ENCODE data around the gene F8.
A peak's percentile ranks its signal among the peaks of the same experiment; 100 is the strongest.
"Not testable (repeated sequence)": the region's sequence is repeated elsewhere in the genome, so short reads cannot be mapped to it uniquely, and the experiment has no call there.

The F8 gene

DNA sequence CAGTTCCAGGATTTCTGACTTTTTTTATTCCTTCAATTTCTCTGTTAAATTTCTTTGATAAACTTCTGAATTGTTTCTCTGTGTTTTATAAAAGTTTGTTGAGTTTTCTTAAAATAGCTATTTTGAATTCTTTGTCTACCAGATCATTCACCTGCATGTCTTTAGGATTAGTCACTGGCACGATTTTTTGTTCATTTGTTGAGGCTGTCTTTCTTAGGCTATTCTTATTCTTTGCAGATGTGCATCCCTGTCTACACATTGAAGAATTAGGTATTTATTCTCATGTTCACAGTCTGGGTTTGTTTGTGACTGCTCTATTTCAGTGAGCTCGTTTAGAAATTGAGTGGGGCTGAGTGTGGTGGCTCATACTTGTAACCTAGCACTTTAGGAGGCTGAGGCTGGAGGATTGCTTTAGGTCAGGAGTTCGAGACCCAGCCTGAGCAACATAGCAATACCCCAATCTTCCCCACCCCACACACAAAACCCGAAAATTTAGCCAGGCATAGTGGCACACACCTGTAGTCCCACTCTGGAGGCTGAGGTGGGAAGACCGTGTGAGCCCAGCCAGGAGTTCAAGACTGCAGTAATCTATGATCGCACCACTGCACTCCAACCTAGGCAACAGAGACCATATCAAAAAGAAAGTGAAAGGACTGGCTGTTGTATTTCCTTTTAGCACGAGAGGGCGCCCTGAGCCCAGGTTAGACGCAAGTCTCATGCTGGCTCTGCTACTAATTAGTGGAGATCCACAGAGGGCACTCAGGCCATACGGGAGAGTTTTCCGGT is 42.0 kb downstream of the F8 start:
- peak; percentile 77 to 82 for DNase-seq

DNA sequence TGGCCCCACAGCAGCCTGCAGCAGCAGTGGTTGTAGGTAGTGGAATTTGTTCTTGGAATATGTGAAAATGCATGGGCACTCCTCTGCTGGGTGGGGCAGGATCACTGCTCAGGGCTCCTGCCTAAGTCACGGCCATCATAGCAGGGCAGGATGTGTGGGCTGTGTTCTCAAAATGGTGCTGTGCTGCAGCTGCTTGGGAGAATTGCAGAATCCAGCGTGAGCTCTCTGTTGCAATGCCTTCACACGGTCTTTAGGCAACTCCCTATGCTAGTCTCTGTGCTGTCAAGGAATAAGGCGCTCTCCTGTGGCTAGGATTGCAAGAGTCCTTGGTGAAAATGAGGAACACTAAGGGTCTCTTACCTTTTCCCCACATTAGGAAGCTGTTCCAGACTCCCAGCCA is 42.9 kb downstream of the F8 start:
- DNase-seq, result no peak

DNA sequence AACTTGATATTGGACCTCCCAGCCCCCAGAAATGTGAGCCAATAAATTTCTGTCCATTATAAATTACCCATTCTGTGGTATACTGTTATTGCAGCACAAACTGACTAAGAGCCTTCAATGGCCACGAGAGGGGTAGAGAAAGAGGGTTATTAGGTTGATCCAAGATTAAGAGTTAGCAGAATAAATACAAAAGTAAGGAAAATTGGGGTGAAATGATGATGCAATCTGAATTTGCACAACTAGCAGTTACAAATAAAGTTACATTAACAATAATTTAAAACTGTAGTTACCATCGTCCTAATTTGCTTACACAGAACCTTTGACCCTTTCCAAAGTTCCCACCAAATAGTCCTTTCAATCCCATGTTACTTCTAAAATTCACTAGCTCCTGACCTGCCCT is 54.2 kb downstream of the F8 start:
- DNase-seq, result no peak

DNA sequence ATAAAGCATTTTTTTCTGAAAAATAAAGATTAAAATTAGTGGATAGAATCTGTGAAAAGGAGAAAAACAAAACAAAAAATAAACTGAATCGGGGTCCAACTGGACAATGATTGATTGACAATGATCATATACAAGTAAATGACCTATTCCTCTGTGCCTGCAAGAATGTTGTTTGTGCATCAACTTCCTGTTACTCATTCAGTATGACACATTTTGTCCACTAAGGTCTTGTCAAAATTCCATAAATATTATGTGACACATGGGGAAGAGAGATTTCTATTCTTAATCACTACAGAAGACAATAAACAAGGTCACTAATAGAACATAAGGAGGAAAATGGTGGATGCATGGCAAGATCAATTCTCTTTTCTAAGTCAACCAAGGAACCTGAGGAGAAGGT is 54.9 kb downstream of the F8 start:
- no peak for DNase-seq

DNA sequence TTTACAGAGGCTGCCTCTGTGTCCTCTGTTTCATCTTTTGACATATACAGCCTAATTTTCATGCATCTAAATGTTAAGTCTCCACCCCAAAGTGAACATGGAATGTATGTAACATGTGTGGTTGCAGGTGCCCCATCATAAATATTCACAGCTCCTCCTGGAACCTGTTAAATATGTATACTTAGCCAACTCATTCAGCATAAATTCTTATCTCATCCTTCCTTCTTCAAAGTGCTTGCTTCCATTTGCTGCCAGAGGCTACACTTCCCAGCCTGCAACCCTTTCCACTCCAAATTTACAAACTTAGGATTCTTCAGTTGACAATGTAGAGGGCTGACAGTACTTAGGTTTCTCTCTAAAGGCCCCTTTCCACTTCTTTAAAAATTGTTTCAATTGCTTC is 60.6 kb downstream of the F8 start:
- DNase-seq, result no peak

DNA sequence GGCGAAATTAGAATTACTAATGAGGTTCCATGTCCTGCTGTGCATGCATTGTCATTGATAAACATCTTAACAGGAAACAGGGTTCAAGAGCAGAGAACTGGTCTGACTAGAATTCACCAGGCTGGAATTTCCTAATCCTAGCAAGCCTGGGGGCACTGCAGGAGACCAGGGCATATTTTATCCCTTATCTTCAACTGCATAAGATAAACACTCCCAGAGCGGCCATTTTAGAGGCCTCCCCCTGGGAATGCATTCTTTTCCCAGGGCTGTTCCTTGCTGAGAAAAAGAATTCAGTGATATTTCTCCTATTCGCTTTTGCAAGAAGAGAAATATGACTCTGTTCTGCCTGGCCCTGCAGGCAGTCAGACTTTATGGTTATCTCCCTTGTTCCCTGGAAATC is 66.7 kb downstream of the F8 start:
- DNase-seq, result not testable (repeated sequence)

DNA sequence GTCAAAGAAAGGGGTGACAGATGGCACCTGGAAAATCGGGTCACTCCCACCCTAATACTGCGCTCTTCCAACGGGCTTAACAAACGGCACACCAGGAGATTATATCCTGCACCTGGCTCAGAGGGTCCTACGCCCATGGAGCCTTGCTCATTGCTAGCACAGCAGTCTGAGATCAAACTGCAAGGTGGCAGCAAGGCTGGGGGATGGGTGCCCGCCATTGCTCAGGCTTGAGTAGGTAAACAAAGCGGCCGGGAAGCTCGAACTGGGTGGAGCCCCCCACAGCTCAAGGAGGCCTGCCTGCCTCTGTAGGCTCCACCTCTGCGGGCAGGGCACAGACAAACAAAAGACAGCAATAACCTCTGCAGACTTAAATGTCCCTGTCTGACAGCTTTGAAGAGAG is 83.3 kb downstream of the F8 start:
- not testable (repeated sequence) for DNase-seq

DNA sequence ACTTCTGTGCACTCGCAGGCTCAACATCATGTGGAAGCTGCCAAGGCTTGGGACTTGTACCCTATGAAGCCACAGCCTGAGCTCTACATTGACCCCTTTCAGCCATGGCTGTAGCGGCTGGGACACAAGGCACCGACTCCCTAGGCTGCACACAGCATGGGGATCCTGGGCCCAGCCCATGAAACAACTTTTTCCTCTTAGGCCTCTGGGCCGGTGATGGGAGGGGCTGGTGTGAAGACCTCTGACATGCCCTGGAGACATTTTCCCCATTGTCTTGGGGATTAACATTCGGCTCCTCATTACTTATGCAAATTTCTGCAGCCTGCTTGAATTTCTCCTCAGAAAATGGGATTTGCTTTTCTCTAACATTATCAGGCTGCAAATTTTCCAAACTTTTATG is 97.8 kb downstream of the F8 start:
- DNase-seq, result not testable (repeated sequence)

DNA sequence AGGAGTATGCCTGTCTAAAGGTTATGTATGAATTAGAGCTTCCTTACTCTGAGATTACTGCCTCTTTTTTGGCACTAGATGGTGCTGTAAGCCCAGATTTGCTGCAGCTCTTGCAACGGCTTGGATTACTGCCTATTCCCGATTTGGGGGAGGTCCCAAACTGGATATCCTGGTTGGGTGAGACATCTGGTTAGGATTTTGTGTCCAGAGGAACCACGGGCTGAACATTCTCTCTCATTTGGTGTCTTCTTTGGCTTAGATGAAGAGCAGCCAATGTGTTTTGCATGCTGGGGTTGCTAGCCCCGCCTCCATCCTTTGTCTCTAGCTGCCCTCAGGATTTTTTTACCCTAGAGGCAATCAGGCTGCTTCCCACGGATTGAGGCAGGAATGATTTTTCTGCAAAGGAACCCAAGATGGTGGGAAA is 104.5 kb downstream of the F8 start:
- peak; percentile 2 to 31 for DNase-seq

DNA sequence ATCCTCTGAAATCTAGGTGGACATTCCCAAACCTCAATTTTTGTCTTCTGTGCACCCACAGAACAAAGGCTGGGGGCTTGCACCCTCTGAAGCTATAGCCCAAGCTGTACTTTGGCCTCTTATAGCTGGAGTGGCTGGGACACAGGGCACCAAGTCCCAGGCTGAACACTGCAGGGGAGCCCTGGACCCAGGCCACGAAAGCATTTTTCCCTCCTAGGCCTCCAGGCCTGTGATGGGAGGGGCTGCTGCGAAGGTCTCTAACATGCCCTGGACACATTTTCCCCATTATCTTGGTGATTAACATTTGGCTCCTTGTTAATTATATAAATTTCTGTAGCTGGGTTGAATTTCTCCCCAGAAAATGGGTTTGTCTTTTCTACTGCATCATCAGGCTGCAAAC is 108.5 kb downstream of the F8 start:
- no peak for DNase-seq

DNA sequence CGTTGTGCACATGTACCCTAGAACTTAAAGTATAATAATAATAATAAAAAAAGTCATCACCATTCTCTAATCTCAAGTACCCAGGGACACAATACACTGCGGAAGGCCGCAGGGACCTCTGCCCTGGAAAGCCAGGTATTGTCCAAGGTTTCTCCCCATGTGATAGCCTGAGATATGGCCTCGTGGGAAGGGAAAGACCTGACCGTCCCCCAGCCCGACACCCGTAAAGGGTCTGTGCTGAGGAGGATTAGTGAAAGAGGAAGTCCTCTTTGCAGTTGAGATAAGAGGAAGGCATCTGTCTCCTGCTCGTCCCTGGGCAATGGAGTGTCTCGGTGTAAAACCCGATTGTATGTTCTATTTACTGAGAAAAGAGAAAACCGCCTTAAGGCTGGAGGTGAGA is 112.0 kb downstream of the F8 start:
- not testable (repeated sequence) for DNase-seq

DNA sequence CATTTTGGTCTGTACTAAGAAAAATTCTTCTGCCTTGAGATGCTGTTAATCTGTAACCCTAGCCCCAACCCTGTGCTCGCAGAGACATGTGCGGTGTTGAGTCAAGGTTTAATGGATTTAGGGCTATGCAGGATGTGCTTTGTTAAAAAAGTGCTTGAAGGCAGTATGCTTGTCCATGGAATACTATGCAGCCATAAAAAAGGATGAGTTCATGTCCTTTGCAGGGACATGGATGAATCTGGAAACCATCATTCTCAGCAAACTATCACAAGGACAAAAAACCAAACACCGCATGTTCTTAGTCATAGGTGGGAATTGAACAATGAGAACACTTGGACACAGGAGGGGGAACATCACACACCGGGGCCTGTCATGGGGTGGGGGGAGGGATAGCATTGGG is 112.5 kb downstream of the F8 start:
- DNase-seq, result not testable (repeated sequence)

DNA sequence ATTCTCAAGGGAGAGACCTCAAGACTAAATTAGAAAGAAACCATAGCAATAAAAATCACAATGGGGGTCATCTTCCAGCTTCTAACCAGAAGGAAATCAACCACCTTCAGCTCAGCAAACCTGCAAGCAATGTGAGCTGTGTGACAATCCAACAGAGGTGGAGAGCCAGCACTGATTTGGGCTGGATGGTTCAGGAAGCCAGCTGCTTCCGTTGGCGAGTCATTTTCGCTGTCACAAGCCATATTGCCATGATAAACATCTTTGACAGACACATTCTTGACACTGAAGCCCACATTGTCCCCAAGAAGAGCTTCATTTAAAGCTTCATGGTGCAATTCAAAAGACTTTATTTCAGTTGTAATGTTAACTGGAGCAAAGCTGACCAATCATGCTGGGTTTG is 113.7 kb downstream of the F8 start:
- DNase-seq, result no peak

DNA sequence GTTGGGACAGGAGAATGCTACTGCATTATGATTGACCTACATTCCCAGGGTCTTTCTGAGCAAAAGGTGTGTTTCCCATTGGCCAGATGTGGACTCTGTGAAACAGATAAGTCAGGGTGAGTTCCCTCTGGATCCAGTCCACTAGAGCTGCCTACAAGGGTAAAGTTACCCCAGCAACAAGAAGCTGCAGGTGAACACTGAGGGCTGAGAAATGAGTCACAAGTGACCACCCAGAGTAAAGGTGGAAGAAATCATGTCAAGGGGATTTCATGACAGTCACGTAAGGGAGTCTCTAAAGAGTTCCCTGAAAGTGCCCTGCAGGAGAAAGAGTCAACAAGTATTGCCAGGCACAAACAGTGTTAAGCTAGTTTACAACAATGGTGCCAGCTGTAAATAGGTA is 120.1 kb downstream of the F8 start:
- no peak for DNase-seq

DNA sequence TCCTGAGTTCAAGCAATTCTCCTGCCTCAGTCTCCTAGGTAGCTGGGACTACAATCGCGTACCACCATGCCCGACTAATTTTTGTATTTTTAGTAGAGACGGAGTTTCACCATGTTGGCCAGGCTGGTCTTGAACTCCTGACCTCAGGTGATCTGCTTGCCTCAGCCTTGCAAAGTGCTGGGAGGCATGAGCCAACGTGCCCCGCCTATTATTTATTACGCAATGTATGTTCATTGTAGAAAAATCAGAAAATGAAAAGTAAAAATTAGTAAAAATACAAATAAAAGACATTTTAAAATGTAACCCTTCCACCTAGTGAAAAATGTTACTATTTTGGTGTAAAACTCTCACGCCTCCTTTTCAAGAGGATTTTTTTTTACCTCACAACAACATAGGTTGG is 122.2 kb downstream of the F8 start:
- DNase-seq, result no peak

DNA sequence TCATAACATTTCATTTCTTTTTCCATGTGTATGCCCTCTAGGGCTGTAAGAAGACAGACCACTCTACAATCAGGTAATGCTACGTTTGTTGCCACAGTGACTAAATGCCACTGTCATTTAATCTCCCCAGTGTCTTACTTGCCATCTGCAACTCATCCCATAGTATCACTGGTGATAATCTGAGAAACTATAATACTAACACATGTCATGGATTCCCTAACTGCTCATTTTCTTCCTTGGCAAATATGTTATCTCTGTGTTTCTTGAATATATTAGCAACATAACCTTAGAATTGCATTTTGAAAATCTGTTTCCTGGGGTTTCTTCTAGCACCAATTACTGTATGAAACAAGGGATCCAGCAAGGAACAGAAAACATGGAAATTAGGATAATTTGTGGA is 130.2 kb downstream of the F8 start:
- no peak for DNase-seq

DNA sequence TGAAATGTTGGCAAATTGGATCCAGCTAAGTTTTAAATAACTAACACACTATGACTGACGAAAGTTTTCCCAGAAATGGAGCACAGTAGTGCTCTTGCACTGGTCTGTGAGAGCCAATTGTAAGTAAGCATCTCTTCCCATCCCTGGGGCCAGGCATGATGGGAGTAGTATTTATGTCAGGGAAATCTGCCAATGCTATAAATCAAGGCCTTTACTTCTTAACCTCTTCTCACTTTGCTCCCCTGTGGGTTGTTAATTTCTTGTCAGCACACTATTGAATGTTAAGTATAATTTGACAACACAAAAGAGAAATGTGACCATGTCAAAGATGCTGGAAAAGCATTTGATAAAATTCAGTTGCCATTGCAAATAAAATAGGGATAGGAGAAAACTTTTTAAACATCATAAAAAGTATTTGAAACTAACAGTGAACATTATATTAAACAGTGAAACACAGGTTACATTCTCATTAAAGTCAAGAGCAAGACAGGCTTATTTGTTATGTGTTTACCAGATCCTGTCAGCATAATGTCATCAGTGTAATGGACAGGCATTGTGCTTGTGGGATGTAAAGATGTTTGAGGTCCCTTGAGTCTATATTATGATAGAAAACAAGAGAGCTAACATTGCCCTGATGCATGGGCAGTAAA is 131.4 kb downstream of the F8 start:
- no peak for DNase-seq

DNA sequence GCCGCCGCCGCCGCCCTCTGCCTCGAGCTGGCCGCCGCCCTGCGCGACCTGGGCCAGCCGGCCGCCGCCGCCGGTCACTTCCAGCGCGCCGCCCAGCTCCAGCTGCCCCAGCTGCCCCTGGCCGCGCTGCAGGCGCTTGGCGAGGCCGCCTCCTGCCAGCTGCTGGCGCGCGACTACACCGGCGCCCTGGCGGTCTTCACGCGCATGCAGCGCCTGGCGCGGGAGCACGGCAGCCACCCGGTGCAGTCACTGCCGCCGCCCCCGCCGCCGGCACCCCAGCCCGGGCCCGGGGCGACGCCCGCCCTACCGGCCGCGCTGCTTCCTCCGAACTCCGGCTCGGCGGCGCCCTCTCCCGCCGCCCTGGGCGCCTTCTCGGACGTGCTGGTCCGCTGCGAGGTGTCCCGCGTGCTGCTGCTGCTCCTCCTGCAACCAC is 135.7 kb downstream of the F8 start:
- not testable (repeated sequence) for DNase-seq

DNA sequence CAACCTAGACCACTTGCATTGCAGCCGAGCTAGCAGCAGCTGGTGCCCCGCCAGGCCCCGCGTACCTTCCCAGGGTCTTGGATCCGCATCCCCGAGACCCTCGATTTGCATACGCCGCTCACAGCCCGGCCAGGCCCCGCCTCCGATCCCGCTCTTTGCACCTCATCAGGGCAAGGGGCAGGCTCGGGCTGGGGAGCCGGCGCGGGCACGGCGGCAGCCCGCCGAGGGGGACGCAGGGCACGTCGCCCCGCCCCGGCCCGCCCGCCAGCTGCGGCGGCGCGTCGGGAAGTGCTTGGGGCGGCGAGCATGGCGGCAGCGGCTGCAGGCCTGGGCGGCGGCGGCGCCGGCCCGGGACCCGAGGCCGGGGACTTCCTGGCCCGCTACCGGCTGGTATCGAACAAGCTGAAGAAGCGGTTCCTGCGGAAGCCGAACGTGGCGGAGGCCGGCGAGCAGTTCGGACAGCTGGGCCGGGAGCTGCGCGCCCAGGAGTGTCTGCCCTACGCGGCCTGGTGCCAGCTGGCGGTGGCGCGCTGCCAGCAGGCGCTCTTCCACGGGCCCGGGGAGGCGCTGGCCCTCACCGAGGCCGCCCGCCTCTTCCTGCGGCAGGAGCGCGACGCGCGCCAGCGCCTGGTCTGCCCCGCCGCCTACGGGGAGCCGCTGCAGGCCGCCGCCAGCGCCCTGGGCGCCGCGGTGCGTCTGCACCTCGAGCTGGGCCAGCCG is 136.3 kb downstream of the F8 start, which contains the start of gene F8A1:
Gene F8A1 (plus strand): TSS at position 287 of the 720 bp plus-strand sequence. CDS start 20 bp downstream, at position 307.
- DNase-seq, result peak in 1 of 2 donors; percentile 45

DNA sequence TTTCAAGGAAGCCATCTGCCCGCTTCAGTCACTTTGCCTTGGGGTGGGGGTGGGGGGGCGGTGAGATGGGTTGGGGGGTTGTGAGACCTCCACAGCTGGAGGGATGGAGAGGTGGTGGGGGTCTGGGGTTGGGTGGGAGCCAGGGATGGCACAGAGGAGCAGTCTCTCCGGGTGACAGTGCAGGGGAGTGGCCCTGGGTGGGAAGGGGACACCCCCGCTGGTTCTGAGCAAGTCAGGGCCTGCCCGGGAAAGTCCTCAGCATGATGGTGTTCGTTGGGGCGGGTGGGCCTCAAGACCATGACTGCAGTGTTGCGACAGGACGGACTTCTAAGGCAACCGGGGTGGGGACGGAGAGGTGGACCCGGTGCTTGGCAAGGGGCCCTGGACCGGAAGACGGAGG is 137.0 kb downstream of the F8 start:
- not testable (repeated sequence) for DNase-seq

DNA sequence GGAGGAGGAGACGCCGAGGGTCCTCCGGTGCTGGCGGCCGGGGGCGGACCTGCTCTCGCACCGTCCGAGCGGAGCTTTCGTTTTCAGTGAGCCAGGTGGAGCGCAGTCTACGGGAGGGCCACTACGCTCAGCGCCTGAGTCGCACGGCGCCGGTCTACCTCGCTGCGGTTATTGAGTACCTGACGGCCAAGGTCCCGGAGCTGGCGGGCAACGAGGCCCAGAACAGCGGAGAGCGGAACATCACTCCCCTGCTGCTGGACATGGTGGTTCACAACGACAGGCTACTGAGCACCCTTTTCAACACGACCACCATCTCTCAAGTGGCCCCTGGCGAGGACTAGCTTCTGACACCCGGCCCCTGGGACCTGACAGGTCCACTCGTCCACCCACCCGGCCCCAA is 137.5 kb downstream of the F8 start:
- DNase-seq, result not testable (repeated sequence)

DNA sequence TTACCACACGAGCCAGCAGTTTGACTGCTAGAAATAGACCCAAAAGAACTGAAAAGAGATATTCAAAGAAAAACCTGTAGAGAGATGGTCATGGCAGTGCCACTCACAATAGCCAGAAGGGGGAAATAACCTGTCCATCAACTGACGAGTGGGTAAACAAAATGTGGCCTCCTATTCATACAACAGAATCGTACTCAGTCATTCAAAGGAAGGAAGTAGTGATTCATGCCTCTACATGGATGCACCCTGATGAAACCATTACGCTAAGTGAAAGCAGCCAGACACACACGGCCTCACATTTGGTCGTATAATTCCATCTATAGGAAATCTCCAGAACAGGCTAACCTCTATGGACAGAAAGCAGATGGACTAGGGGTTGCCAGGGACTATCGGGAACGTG is 138.5 kb downstream of the F8 start:
- DNase-seq, result not testable (repeated sequence)

DNA sequence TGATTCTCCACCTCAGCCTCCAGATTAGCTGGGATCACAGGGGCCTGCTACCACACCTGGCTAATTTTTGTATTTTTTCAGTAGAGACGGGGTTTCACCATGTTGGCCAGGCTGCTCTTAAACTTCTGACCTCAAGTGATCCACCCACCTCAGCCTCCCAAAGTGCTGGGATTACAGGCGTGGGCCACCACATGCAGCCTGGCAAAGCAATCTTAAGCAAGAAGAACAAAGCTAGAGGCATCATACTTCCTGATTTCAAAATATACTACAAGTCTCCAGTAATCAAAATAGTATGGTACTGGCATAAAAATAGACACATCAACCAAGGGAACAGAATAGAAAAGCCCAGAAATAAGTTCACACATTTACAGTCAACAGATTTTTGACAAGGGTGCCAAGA is 149.2 kb downstream of the F8 start:
- no peak for DNase-seq

DNA sequence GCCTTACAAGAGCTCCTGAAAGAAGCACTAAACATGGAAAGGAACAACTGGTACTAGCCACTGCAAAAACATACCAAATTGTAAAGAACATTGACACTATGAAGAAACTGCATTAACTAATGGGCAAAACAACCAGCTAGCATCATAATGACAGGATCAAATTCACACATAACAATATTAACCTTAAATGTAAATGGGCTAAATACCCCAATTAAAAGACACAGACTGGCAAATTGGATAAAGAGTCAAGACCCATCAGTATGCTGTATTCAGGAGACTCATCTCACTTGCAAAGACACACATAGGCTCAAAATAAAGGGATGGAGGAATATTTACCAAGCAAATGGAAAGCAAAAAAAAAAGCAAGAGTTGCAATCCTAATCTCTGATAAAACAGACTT is 154.0 kb downstream of the F8 start:
- DNase-seq, result not testable (repeated sequence)

Measured in CD4-positive, alpha-beta T cell treated with Interleukin-1 beta for 1 hour (primary cell).